IPS DF 6.9 (cell line): ENCODE results near the gene ABLIM1.

Source experiments
- DNase-seq: peaks from one replicate; pipeline ENCODE4 v3.0.0-alpha.2; 2013; ENCODE audit warnings: low read depth, low spot score
- H3K27ac ChIP-seq: one replicate; pipeline ENCODE4 v1.5.1; 2013; ENCODE audit warnings: low read length, control low read depth
- H3K27me3 ChIP-seq: 2 replicates; pipeline ENCODE4 v1.6.1; 2013; ENCODE audit warnings: mild to moderate bottlenecking, low read length; ENCODE audit not compliant: control insufficient read depth, insufficient read depth
- H3K36me3 ChIP-seq: 2 replicates; pipeline ENCODE4 v1.6.1; 2013; ENCODE audit warnings: low read length; ENCODE audit not compliant: control insufficient read depth, insufficient read depth
- H3K4me1 ChIP-seq: 2 replicates; pipeline ENCODE4 v1.6.1; 2013; ENCODE audit warnings: low read length; ENCODE audit not compliant: control insufficient read depth, insufficient read depth
- H3K4me3 ChIP-seq: 2 replicates; pipeline ENCODE4 v1.5.1; 2013; ENCODE audit warnings: mild to moderate bottlenecking, low read length
- H3K9me3 ChIP-seq: 2 replicates; pipeline ENCODE4 v1.6.1; 2013; ENCODE audit warnings: low read length, inconsistent platforms; ENCODE audit not compliant: control insufficient read depth, insufficient read depth
- WGBS: extraction: QIAGEN DNeasy Blood & Tissue Kit; methylation state at CpG from one replicate; pipeline ENCODE4 v1.1.7; 2013; ENCODE audit warnings: mixed read lengths, missing lambda C conversion rate; ENCODE audit not compliant: insufficient read length, insufficient coverage; 5-methylcytosine and 5-hydroxymethylcytosine counted together

ABLIM1 gene

DNA sequence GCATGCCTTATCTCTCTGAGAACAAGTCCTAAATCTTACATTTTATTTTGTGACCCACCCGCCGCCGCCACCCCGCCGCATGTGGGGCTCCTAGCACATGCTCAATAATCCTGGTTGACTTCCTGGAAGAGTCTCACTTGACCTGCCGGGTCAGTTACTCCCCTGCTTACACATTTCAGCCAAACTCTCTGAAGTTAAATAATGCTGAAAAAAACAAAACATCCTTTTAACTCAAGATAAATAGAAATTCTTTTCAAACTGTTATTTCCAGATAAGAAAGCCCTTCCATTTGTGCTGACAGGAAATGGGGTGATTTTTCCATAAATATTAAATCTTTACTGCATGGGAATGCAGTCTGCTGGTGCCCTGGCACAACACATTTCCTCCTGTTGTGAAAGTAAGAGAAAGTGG is 123.5 kb downstream of the ABLIM1 start:
- no peak overlapping the region for H3K4me3 ChIP-seq
- no peaks in the 10 kb centered on the region for H3K36me3 ChIP-seq
- no peak overlapping the region for H3K27ac ChIP-seq
- WGBS, result no CpG with 5 or more reads among the region's 6 CpGs
- H3K4me1 ChIP-seq, result peaks cover 6% of the 10 kb centered on the region; the same call in 1 of the 2 replicates
- H3K9me3 ChIP-seq, result no peaks in the 10 kb centered on the region
- no peaks in the 10 kb centered on the region for H3K27me3 ChIP-seq
- DNase-seq, result no peak

- Histone ChIP-seq H3K27me3 (no peaks in the 10 kb centered on the region), H3K9me3 (no peaks in the 10 kb centered on the region), H3K4me1 (no peaks in the 10 kb centered on the region), H3K4me3 (no peak overlapping the region), H3K27ac (no peak overlapping the region), H3K36me3 (no peaks in the 10 kb centered on the region)
- WGBS, result no CpG with 5 or more reads among the region's 5 CpGs
- DNase-seq, result no peak
Measured at GRCh38 chr10:114532226-114532625, 125.8 kb downstream of the ABLIM1 start.

DNA sequence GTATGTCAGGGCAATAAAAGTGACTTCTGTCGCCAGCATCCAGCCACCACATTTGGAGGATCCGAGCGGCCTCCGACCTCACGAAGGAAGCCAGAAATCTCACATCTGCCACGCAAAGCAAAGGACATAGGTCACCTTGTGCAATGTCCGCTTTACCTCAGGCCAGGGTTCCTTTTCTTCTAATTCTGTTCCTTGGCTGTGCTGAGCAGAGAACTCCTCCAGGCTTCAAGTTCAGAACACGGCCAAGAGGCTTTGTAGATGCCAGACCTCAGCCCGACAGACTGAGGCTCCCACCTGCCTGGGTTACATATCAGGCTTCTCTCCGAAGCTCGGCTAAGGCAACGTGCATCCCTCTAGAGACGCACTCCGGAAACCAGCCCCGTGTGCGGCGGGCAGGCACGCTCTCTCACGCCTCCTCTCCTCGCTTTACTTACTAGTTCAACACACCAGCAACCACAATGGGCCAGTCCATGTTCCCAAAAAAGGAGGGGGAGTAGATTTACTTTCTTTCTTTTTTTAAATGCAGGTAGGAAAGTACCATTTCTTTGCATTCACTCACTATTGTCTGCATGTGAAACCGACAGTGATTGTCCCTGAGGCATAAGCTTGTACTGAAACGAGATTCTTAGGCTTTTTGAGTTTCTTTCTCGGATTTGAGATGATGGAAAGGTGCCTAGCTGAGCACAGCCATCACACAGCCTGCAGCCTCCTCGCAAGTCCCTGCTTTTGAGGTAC is 131.4 kb downstream of the ABLIM1 start:
- Histone ChIP-seq H3K4me3 (peak overlapping the region; percentile 55), H3K27ac (no peak overlapping the region)
- no CpG with 5 or more reads among the region's 24 CpGs for WGBS

GRCh38 chr10:114526126-114526503 is 132.0 kb downstream of the ABLIM1 start:
- no peaks in the 10 kb centered on the region for H3K27me3 ChIP-seq
- no peaks in the 10 kb centered on the region for H3K9me3 ChIP-seq
- H3K4me3 ChIP-seq, result peak overlapping the region; percentile 55; the same call in 1 of the 2 replicates
- H3K36me3 ChIP-seq, result no peaks in the 10 kb centered on the region
- WGBS, result no CpG with 5 or more reads among the region's 5 CpGs
- no peak overlapping the region for H3K27ac ChIP-seq
- no peak for DNase-seq
- H3K4me1 ChIP-seq, result peaks cover 9% of the 10 kb centered on the region; the same call in 1 of the 2 replicates

More for the DNA sequence above, 131.4 kb downstream of the ABLIM1 start:
- Histone ChIP-seq H3K4me1 (peaks cover 9% of the 10 kb centered on the region; the same call in 1 of the 2 replicates), H3K9me3 (no peaks in the 10 kb centered on the region), H3K36me3 (no peaks in the 10 kb centered on the region), H3K27me3 (no peaks in the 10 kb centered on the region)
- peak; percentile 68 for DNase-seq

DNA sequence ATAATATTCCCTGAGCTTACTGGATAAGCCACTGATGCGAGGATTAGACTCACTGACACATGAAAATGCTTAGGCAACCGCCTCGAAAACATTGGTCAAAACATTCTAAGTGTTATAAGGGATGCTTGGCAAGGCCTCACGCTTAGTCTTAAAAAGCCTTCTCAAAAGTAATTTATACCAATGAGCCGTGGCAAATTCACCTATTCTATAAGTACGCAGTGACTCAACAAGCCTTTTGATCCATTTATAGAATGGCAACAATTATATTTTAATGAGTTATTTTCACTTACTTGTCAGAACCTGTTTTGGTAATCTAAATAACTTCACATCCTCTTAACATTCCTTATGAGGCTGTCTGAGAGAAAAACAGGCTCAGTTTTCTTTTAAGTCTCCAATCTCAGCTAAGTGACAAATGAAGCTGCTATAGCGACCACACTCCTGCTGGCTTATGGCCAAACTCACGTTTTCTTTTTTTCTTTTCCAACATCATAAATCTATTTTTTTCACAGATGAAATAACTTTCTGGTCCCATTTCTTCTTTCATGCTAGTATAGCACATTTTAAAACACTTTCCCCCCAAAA is 132.6 kb downstream of the ABLIM1 start:
- no peaks in the 10 kb centered on the region for H3K9me3 ChIP-seq
- H3K4me3 ChIP-seq, result no peak overlapping the region
- H3K27me3 ChIP-seq, result no peaks in the 10 kb centered on the region
- H3K36me3 ChIP-seq, result no peaks in the 10 kb centered on the region
- no CpG with 5 or more reads among the region's 8 CpGs for WGBS
- no peak overlapping the region for H3K27ac ChIP-seq
- peaks cover 9% of the 10 kb centered on the region; the same call in 1 of the 2 replicates for H3K4me1 ChIP-seq
- no peak for DNase-seq

GRCh38 chr10:114523876-114524275 is 134.2 kb downstream of the ABLIM1 start:
- Histone ChIP-seq H3K27ac (no peak overlapping the region), H3K4me3 (no peak overlapping the region), H3K4me1 (peaks cover 9% of the 10 kb centered on the region; the same call in 1 of the 2 replicates), H3K27me3 (no peaks in the 10 kb centered on the region), H3K9me3 (no peaks in the 10 kb centered on the region), H3K36me3 (no peaks in the 10 kb centered on the region)
- no peak for DNase-seq
- WGBS, result no CpG with 5 or more reads among the region's 3 CpGs

DNA sequence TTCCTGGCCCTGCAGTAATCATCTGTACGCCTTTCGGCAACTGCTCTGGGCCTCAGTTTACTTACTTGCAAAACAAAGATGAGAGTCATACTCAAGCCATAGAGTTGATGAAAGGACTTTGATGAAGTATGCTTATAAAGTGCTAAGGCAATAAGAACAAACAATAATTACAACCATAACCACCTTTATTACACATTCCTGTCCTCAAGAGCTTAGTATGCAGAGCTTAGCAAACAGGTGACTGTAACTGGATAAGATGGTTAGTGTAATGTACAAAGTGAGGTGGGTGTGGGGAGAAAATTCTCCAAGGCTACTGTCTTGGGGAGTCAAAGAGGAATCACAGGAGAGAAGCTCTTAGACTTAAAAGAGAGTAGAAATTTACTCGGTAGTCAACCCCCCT is 136.8 kb downstream of the ABLIM1 start:
- no peak overlapping the region for H3K4me3 ChIP-seq
- H3K27ac ChIP-seq, result no peak overlapping the region
- H3K36me3 ChIP-seq, result no peaks in the 10 kb centered on the region
- H3K4me1 ChIP-seq, result peaks cover 9% of the 10 kb centered on the region; the same call in 1 of the 2 replicates
- H3K27me3 ChIP-seq, result no peaks in the 10 kb centered on the region
- WGBS, result no CpG with 5 or more reads among the region's 3 CpGs
- no peaks in the 10 kb centered on the region for H3K9me3 ChIP-seq
- DNase-seq, result no peak

- Histone ChIP-seq H3K9me3 (no peaks in the 10 kb centered on the region), H3K4me3 (no peak overlapping the region), H3K27me3 (no peaks in the 10 kb centered on the region), H3K4me1 (peaks cover 9% of the 10 kb centered on the region; the same call in 1 of the 2 replicates), H3K27ac (no peak overlapping the region), H3K36me3 (no peaks in the 10 kb centered on the region)
- no peak for DNase-seq
- no CpG with 5 or more reads among the region's 4 CpGs for WGBS
Measured at GRCh38 chr10:114520453-114520852, 137.6 kb downstream of the ABLIM1 start.

GRCh38 chr10:114519756-114520293 is 138.2 kb downstream of the ABLIM1 start:
- DNase-seq, result no peak
- H3K27me3 ChIP-seq, result no peaks in the 10 kb centered on the region
- no peaks in the 10 kb centered on the region for H3K9me3 ChIP-seq
- WGBS, result no CpG with 5 or more reads among the region's 2 CpGs
- no peaks in the 10 kb centered on the region for H3K36me3 ChIP-seq
- no peak overlapping the region for H3K4me3 ChIP-seq
- peaks cover 11% of the 10 kb centered on the region; the same call in 1 of the 2 replicates for H3K4me1 ChIP-seq
- no peak overlapping the region for H3K27ac ChIP-seq

DNA sequence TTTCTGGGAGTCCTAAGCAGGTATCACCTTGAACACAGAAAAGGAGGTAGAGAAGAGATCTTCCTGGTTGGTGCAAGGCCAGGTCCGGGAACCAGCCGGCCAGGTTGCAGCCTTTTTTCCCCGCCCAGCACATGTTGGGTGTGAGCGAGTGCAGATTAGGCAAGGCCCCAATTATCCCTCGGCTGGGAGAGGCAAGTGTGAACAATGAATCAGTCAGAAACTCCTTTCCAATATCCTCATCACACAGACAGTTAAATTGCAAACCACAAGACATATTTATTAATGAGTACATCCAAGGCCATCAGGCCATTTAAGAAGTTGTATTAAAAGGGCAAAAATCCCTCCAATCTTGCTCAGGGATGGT is 138.8 kb downstream of the ABLIM1 start:
- no peak for DNase-seq
- WGBS, result no CpG with 5 or more reads among the region's 5 CpGs
- Histone ChIP-seq H3K4me3 (no peak overlapping the region), H3K4me1 (peaks cover 10% of the 10 kb centered on the region; the same call in 1 of the 2 replicates), H3K27ac (no peak overlapping the region), H3K9me3 (no peaks in the 10 kb centered on the region), H3K27me3 (no peaks in the 10 kb centered on the region), H3K36me3 (no peaks in the 10 kb centered on the region)
